ENCODE data around the gene TMEM200B.
A peak's percentile ranks its signal among the peaks of the same experiment; 100 is the strongest.
"Not testable (repeated sequence)": the region's sequence is repeated elsewhere in the genome, so short reads cannot be mapped to it uniquely, and the experiment has no call there.

TMEM200B gene

DNA sequence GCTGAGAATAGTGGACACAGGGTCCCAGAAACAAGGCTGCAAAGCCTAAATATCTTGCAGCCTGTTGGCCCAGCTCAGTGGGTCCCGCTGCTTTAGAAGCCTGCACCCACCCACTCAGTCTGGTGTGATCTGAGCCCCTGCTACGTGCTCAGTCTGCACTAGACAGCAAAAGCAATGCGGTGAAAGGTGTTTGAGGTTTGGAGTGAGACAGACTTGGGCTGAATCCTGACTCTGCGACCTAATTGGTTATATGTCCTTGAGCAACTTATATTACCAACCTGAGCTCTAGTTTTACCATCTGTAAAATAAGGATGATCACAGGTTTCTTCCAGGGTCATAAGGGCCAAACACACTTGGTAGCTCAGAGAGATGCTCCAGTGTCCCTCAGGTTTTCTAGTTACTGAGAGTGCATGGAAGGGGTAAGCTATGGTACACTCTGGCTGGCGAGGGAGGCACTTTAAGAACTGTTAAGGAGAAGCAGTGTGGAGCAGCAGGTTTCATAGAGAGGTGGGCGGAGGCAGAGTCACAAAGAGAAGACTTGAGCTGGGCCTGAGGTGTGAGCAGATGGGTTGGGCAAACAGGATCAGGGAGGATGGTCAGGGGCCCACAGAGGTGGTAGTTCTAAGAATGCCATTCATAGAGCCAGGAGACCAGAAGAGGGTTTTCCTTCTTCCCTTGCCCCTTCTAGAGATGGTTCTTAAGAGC is 10.1 kb downstream of the TMEM200B start:
- H3K27ac ChIP-seq: no peak overlapping the region
- DNase-seq (ENCODE audit: low read depth, low spot score): no peak

DNA sequence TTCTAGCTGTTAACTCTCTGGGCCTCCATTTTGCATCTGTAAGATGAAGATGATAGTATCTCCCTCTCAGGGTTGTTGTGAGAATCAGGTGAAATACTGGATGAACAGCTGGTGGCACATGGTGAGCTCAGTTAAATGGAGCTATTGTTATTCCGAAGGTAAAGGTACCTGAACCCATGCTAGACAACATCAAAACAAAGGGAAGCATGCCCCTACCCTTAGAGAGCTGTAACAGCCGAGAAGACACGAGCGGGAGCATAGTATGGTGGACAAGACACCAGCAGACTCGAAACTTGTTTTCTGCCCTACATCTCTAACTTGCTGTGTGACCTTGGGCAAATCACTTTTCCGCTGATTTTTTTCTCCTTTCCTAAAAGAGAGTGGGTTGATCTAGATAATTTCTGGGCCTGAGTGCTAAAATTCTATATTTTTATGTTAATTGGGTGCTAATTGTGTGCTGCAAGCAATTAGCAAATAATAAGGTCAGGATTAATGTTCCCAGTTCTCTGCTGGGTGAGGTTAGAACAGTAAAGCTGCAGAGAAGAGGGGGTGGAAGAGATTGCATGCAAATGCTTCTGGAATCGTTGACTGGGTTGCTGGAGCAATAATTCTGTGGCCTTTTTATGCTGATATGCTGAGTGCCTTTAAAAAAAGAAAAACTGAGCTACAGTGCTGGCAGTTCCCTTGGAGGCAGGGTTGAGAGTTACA is 10.8 kb downstream of the TMEM200B start:
- no peak overlapping the region for H3K27ac ChIP-seq
- DNase-seq (ENCODE audit: low read depth, low spot score): no peak

DNA sequence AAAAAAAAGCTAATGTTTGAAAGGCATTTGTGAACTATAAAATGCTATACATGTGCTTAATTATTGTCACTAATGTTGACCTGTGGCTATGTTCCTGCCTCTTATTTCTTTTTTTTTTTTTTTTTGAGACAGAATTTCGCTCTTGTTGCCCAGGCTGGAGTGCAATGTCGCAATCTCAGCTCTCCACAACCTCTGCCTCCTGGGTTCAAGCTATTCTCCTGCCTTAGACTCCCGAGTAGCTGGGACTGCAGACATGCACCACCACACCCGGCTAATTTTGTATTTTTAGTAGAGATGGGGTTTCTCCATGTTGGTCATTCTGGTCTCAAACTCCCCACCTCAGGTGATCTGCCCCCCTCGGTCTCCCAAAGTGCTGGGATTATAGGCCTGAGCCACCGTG is 15.7 kb downstream of the TMEM200B start:
- DNase-seq (ENCODE audit: low read depth, low spot score): not testable (repeated sequence)

DNA sequence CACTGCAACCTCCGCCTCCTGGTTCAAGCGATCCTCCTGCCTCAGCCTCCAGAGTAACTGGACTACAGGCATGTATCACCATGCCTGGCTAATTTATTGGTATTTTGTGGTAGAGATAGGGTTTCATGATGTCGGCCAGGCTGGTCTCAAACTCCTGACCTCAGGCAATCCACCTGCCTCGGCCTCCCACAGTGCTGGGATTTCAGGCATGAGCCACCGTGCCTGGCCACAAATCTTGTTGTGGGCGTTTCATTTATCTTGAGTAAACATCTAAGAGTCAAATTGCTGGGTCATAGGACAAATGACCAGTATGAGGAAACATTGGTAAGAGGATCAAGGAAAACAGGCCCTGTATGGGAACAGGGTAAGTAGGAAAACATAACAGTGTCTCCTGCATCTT is 17.9 kb downstream of the TMEM200B start:
- H3K27ac ChIP-seq: no peak overlapping the region
- no peak for DNase-seq (ENCODE audit: low read depth, low spot score)

More for the DNA sequence above, 15.7 kb downstream of the TMEM200B start:
- not testable (repeated sequence) for H3K27ac ChIP-seq

DNA sequence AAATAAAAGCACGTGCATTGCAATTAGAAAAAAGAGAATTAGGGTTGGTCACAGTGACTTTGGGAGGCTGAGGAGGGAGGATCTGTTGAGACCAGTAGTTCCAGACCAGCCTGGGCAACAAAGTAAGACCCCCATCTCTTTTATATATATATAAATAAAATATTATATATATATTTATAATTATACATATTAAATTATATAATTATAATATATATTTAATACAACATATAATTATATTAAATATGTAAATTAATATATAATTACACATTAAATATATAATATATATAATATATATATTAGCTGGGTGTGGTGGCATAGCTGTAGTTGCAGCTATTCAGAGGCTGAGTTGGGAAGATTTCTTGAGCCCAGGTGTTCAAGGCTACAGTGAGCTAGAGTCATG is 23.2 kb downstream of the TMEM200B start:
- DNase-seq (ENCODE audit: low read depth, low spot score): no peak
- H3K27ac ChIP-seq: no peak overlapping the region

DNA sequence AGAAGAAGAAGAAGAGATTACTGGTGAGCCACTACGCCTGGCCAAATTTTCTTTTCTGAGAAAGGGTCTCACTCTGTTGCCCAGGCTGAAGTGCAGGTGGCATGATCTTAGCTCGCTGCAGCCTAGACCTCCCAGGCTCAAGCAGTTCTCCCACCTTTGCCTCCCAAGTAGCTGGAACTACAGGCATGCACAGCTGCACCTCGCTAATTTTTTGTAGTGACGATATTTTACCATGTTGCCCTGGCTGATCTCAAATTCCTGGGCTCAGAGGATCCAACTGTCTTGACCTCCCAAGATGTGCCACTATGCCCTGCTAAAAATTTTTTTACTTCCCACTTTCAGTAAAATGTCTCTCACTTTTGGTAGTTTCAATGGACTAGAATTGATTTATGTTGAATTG is 24.4 kb downstream of the TMEM200B start:
- H3K27ac ChIP-seq: no peak overlapping the region
- no peak for DNase-seq (ENCODE audit: low read depth, low spot score)

DNA sequence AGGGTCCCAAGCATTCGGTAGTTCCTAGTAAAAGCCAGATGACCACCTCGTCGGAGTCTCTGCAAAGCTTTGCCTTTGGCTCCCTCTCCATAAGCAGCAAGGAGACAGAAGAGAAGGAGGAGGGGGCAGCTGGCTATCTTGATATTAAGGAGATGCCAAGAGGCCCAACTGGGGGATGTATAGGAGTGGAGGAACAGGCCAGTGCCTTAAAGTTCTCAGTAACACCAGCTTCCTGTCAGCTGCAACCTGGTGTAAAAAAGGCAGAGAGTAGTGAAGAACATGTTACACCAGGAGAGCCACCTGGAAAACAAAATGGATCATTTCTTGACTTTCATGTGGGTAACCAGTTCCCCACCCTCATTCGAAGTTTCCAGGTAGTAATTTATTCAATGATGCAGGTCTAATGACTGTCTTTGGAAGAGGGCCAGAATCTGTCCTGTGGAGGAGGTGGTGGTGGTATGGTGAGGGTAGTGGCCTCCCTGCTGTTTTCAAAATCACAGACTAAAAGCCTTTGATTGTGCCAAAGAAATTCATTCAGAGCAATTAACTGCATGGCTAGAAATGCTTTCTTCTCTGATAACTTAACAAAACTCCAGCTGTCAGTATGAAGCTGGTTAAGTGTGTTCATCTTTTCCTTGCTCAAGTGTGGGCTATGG is 27.3 kb downstream of the TMEM200B start:
- no peak for DNase-seq (ENCODE audit: low read depth, low spot score)
- no peak overlapping the region for H3K27ac ChIP-seq

DNA sequence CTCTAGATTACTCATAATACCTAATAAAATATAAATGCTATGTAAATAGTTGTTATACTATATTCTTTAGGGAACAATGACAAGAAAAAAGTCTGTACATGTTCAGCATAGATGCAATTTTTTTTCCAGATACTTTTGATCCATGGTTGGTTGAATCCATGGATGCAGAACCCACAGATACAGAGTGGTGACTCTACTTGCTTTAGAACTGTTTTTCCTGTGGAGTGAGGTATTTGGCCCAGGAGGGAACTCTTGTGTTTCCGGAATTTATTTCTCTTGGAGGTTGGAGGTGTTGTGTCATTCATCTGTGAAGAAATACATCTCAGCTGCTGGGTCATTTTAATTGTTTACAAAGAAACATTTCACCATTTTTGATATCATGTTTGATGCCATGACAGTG is 28.7 kb downstream of the TMEM200B start:
- no peak for DNase-seq (ENCODE audit: low read depth, low spot score)
- peak overlapping the region; percentile 42 for H3K27ac ChIP-seq

DNA sequence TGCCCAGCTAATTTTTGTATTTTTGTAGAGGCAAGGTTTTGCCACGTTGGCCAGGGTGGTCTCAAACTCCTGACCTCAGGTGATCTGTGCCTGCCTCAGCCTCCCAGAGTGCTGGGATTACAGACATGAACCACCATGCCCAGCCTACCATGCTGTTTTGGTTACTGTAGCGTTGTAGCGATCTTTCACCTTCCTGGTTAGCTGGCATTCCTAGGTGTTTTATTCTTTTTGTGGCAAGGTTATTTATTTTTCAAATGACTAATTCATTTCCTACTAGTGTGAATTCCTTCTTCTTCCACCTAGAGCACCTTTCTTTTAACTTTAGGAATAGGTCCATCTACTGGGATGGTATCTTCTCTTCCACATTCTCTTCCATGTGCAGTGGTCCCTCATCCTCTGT is 29.3 kb downstream of the TMEM200B start:
- DNase-seq (ENCODE audit: low read depth, low spot score): no peak
- peak overlapping the region; percentile 42 for H3K27ac ChIP-seq

DNA sequence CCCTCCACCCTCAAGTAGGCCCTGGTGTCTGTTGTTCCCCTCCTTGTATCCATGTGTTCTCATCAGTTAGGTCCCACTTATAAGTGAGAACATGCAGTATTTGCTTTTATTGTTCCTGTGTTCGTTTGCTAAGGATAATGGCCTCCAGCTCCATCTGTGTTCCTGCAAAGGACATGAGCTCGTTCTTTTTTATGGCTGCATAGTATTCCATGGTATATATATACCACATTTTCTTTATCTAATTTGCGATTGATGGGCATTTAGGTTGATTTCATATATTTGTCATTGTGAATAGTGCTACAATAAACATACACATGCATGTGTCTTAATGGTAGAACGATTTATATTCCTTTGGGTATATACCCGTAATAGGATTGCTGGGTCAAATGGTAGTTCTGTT is 31.0 kb downstream of the TMEM200B start:
- not testable (repeated sequence) for H3K27ac ChIP-seq; DNase-seq (ENCODE audit: low read depth, low spot score)

DNA sequence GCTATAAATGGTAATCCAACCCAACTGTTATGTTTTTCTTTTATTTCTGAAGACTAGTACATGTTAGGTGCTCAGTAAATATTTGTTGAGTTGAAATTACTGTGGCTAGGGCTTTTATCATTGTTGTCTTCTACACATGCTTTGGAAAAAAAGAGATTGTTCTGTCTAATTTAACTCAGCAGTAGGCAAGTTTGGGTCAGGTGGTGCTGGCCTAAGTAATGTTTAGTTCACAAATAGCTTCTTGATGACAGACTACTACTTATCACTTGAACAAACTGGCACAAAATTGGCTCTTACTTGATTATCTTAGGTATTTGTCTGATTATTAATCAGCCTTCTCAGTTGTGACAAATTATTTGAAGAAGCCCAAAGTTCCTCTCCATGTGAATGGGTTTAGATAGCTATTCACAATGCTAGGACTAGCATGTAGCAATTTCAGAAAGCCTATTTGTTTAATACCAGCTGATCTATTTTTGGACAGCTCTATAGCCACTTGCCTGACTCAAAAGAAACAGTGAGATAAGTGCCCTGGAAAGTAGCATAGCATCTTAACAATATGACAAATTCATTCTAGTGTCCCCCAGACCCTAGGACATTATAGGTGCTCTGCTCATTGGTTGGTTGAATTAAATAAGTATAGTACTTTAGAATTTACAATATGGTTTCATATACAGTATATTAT is 32.6 kb downstream of the TMEM200B start:
- H3K27ac ChIP-seq: no peak overlapping the region
- DNase-seq (ENCODE audit: low read depth, low spot score): no peak

DNA sequence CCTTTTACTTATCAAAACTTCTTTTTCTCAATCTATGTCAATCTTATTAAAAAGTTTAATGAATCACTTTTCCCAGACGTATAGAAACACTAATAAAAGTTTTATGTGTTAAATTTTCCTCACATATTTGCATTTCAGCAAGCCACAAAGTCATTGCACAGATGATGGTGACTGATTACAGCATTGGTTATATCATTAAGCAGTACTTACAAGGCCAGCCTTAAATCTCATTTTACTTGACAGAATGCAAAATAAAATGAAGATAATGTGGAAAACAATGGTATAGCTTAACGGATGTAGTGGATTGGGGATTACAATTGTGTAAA is 39.5 kb downstream of the TMEM200B start:
- H3K27ac ChIP-seq: no peak overlapping the region
- no peak for DNase-seq (ENCODE audit: low read depth, low spot score)

DNA sequence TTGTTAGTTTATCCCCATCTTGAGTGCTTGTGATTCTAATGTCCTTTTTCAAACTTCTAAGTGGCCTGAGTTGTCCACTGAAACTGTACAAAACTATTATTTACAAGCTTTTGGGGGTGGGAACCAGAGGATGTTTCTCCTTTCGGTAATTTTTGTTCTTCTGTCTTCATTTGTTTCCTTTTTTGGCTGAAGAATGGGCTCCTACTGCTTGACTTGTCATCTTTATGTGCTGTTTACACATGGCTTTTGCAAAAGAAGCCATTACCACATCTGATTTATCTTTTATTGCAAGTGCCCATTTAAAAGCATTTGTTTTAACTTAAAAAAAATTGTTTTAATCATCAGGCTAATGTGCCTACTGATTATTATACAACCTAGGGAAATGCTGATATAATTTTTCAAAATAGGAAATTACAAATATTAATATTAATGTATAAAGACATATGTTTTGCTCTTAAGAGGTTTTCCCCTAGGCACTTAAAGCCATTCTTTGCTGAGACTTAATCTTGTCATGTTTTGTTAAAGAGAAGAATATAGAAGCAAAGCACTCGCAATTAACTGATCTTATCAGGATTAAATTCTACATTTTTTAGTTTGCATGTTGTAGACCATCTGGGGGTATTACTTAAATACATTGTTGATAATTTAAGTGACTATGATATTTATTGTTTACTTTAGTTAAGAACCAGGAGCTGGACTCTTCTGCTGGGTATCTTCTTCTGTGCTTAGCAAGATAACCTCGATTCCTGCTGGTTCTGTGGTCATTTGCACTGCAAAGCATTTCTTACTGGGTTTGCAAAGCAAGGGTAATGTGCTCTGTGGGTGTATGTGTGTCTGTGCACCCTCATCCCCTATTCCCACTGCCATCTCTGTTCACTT is 40.1 kb downstream of the TMEM200B start:
- no peak overlapping the region for H3K27ac ChIP-seq
- DNase-seq (ENCODE audit: low read depth, low spot score): no peak

DNA sequence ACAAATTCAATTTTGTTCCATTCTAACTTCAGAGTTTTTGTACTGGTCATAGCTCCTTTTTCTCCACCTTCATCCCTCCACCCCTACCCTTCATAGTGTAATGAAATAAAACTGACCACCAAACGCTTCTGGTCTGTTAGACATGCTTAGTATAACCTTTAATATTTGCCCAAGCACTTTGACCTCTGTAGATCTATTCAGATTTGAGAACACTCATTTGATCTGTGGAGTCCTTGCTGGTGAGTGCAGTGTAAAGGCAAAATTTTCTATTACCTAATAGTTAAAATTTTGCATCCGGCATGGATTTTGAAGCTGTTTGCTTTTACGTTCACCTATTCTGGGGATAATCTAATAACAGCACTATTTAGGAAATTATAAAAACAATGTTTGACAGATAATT is 41.2 kb downstream of the TMEM200B start:
- no peak for DNase-seq (ENCODE audit: low read depth, low spot score)
- H3K27ac ChIP-seq: no peak overlapping the region

DNA sequence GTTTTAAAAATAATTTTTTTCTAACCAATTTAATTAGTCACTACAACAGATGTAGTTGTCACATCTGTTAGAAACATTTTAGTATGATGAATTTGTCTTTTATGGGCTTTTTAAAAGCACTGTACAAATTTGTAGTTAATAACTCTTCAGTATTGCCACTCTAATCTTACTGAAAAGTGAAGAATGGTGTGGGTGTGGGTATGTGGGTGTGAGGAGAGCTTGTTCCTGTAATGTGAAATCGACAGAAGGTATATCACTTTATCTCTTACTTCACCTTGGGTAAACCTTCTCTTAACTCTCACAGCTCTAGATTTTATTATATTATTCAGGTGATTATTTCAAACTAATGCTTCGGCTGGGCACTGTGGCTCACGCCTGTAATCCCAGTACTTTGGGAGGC is 42.5 kb downstream of the TMEM200B start:
- DNase-seq (ENCODE audit: low read depth, low spot score): no peak

DNA sequence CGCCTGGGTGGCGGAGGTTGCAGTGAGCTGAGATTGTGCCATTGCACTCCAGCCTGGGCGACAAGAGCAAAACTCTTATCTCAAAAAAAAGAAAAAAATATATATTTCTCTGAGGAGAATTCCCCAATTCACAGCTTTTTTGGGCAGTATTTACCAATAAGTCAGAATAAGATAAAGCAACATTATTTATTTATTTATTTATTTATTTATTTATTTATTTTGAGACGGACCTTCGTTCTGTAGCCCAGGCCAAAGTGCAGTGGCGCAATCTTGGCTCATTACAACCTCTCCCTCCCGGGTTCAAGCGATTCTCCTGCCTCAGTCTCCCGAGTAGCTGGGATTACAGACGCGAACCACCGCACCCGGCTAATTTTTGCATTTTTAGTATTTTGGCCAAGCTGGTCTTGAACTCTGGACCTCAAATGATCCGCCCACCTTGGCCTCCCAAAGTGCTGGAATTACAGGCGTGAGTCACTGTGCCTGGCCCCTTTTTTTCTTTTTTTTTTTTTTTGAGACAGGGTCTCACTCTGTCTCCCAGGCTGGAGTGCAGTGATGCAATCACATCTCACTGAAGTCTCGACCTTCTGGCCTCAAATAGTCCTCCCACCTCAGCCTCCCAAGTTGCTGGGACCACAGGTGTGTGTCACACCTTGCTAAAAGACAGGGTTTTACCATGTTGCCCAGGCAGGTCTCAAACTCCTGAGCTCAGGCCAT is 43.6 kb downstream of the TMEM200B start:
- H3K27ac ChIP-seq; DNase-seq (ENCODE audit: low read depth, low spot score): not testable (repeated sequence)

More for the DNA sequence above, 42.5 kb downstream of the TMEM200B start:
- H3K27ac ChIP-seq: no peak overlapping the region

DNA sequence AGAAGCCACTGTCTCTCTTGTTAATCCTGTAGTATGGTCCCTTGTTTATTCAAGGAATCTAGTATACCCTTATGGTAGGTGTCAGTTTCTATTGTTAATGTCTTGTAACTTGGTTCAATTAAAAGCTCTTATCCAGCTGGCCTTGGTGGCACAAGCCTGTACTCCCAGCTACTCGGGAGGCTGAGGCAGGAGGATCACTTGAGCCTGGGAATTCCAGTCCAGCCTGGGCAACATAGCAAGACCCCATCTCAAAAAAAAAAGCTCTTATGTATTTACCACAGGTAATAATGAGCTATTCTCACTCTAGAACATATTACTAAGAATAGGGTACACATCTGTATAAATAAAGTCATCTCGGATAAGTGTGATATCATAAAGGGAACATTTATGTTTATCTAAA is 46.5 kb downstream of the TMEM200B start:
- H3K27ac ChIP-seq: no peak overlapping the region
- DNase-seq (ENCODE audit: low read depth, low spot score): no peak
